ENCODE results near the gene PPFIA1.
"Not testable (repeated sequence)": the region's sequence is repeated elsewhere in the genome, so short reads cannot be mapped to it uniquely, and the experiment has no call there.

The PPFIA1 gene

GRCh38 chr11:70398834-70399680, 128.6 kb downstream of the PPFIA1 start:
- no peak for DNase-seq

GRCh38 chr11:70399681-70400112, 129.2 kb downstream of the PPFIA1 start:
- no peak for DNase-seq

GRCh38 chr11:70400643-70401042, 130.2 kb downstream of the PPFIA1 start:
- DNase-seq: no peak

GRCh38 chr11:70402016-70402415, 131.5 kb downstream of the PPFIA1 start:
- DNase-seq: no peak

GRCh38 chr11:70402685-70403084, 132.2 kb downstream of the PPFIA1 start:
- no peak for DNase-seq

GRCh38 chr11:70404244-70404643, 133.8 kb downstream of the PPFIA1 start:
- DNase-seq: no peak

- no peak for DNase-seq
Observed at GRCh38 chr11:70405679-70406395, 135.3 kb downstream of the PPFIA1 start.

- DNase-seq: no peak
Observed at GRCh38 chr11:70407121-70407520, 136.6 kb downstream of the PPFIA1 start.

GRCh38 chr11:70407814-70408213, 137.3 kb downstream of the PPFIA1 start:
- DNase-seq: no peak

- DNase-seq: not testable (repeated sequence)
Observed at GRCh38 chr11:70408326-70408725, 137.8 kb downstream of the PPFIA1 start.

- no peak for DNase-seq
Observed at GRCh38 chr11:70409437-70409836, 138.9 kb downstream of the PPFIA1 start.

GRCh38 chr11:70409871-70410270, 139.4 kb downstream of the PPFIA1 start:
- DNase-seq: no peak

- no peak for DNase-seq
Observed at GRCh38 chr11:70410276-70411205, 140.1 kb downstream of the PPFIA1 start.

GRCh38 chr11:70411713-70412452, 141.4 kb downstream of the PPFIA1 start:
- DNase-seq: no peak

- no peak for DNase-seq
Observed at GRCh38 chr11:70413151-70413550, 142.7 kb downstream of the PPFIA1 start.

- DNase-seq: no peak
Observed at GRCh38 chr11:70414341-70415100, 144.0 kb downstream of the PPFIA1 start.

GRCh38 chr11:70415191-70415590, 144.7 kb downstream of the PPFIA1 start:
- DNase-seq: no peak

- no peak for DNase-seq
Observed at GRCh38 chr11:70415642-70416395, 145.3 kb downstream of the PPFIA1 start.

GRCh38 chr11:70416881-70417280, 146.4 kb downstream of the PPFIA1 start:
- DNase-seq: no peak

GRCh38 chr11:70418130-70418529, 147.6 kb downstream of the PPFIA1 start:
- DNase-seq: no peak

All from NCI-H2107 (cell line).